OCI-LY1 (cell line): ENCODE measurements around the gene FDXACB1.
A peak's percentile ranks its signal among the peaks of the same experiment; 100 is the strongest.

ENCODE experiments used
- CTCF ChIP-seq: fragments of 200-600 bp; sonication (generic), shearing (Covaris generic); IDR thresholded peaks from 2 replicates; pipeline ENCODE4 v1.5.1; 2017; ENCODE audit warnings: mild to moderate bottlenecking, antibody characterized with exemption, low read length, moderate library complexity, mixed read lengths
- EZH2 ChIP-seq: fragments of 200-600 bp; sonication (generic), shearing (Covaris generic); IDR thresholded peaks from 2 replicates; pipeline ENCODE4 v1.8.0; 2017; ENCODE audit warnings: borderline replicate concordance, mixed run types, mild to moderate bottlenecking, antibody characterized with exemption, low read length, moderate library complexity, mixed read lengths

GRCh38 chr11:111833524-111833923, 45.4 kb downstream of the FDXACB1 start:
- TF ChIP-seq CTCF (peak; percentile 22; the same call in 1 of the 2 replicates), EZH2 (no peak)
